Amniotic epithelial cell (primary cell): ENCODE data around the gene MCHR1.
"Not testable (repeated sequence)": the region's sequence is repeated elsewhere in the genome, so short reads cannot be mapped to it uniquely, and the experiment has no call there.

Experiments
- DNase-seq: peaks from one replicate; pipeline ENCODE4 v3.0.0-alpha.2; 2010; ENCODE audit warnings: low read depth

Gene MCHR1

DNA sequence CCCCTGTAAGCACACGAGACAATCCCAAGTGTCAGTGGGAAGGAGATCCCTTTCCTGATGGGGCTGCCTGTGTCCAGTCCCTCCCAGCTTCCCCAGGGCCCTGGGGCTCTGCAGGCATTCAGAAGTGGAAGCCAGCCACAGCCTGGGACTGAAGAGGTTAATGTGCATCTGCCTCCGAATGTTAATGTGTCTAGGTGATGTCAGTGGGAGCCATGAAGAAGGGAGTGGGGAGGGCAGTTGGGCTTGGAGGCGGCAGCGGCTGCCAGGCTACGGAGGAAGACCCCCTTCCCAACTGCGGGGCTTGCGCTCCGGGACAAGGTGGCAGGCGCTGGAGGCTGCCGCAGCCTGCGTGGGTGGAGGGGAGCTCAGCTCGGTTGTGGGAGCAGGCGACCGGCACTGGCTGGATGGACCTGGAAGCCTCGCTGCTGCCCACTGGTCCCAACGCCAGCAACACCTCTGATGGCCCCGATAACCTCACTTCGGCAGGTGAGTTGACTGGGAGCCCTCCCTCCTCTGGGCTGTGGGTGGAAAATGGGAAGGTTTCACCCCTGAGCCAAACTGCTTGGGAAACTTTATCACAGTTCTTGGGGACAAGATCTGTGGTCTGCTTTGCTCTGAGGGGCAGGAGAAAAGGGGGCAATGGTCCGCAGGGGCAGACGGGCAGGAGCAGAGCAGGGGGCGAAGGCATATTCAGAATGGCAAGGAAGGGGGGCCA is at the start of gene MCHR1:
Gene MCHR1, plus strand, starts transcription at position 236 of the 715 bp plus-strand sequence. Its CDS starts 169 bp downstream, at position 405.
- no peak for DNase-seq

- DNase-seq = no peak
These were observed 47.4 kb upstream of the MCHR1 start for GRCh38 chr22:40631925-40632324.

GRCh38 chr22:40633036-40633435 is 46.2 kb upstream of the MCHR1 start:
- no peak for DNase-seq

GRCh38 chr22:40634119-40634903 is 45.0 kb upstream of the MCHR1 start:
- no peak for DNase-seq

DNA sequence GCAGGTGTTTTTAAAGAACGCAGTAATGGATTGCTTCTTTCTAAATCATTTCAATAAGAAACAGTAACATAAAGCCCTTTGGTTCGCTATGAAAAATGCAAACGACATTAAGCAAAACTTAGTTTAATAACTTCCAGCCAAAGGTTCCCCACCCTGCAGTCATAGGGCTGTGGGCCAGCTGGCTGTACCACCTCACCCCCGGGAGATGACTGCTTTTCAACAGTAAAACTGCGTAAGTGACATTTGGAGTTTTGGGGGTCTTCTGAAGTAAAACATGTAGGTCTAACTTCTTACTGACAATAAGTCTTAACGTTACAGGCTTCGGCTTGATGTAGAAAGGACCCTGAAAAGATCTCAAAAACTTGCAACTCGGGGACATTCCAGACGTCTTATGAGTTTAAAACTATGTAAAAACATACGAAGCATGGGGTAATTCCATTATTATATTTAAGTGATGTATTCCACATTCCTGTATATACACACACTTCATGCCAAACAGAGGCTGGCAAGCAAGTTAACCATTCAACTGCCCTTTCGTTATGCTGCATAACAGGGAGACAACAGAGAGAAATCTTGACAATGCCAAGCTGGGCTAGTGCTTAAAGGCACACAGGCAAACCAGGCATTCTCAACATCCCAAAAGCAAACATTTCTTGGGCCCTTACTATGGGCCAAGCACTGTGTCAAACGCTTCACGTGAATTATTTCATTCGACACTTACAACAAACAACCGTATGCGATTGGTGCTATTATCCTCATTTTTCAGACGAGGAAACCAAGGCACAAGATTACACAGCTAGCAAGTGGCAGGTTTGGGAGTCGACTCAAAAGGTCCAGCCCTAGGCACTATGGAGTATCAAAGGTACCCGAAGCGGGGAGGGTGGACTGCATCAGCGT is 44.0 kb upstream of the MCHR1 start:
- DNase-seq = peak; percentile 26

GRCh38 chr22:40635940-40636379 is 43.3 kb upstream of the MCHR1 start:
- DNase-seq = no peak

DNA sequence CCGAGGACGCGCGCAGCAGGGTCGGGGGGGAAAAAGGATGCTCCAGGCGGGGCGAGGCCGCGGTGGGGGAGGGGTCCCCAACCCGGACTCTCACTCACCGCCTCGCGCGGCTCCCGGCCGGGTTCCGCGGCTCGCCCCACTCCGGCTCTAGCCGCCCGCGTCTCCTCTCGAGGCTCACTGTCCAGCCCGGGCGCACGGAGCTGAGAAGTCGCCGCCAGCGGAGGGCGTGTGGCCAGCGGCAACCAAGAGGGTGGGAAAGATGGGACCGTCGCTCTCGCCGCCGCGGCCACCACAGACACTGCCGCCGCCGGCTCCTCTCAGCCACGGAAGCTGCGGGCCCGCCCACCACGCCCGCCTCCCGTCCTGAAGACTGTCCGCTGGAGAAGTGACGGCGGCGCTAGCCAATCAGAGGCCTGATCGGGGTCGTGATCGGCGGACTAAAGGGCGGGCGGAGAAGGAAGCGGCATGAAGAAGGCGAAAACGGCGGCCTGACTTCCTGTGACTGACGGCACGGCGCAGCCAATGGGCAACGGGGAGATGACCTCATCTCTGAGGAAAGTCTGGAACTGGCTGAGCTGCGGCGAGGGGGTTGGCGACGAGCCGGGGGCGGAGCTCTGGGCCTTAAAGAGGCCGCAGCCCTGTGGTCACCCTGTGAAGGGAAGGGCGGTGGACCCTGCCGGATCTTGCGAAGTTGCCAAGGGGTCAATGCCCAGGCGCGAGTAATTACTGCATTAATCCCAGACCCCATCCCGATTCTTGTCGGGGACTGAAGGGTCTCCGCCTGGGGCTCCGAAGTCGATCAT is 42.7 kb upstream of the MCHR1 start, which contains the start of gene MRTFA:
Gene MRTFA, minus strand, starts transcription at position 340 of the 803 bp plus-strand sequence.
- DNase-seq = peak; percentile 99

DNA sequence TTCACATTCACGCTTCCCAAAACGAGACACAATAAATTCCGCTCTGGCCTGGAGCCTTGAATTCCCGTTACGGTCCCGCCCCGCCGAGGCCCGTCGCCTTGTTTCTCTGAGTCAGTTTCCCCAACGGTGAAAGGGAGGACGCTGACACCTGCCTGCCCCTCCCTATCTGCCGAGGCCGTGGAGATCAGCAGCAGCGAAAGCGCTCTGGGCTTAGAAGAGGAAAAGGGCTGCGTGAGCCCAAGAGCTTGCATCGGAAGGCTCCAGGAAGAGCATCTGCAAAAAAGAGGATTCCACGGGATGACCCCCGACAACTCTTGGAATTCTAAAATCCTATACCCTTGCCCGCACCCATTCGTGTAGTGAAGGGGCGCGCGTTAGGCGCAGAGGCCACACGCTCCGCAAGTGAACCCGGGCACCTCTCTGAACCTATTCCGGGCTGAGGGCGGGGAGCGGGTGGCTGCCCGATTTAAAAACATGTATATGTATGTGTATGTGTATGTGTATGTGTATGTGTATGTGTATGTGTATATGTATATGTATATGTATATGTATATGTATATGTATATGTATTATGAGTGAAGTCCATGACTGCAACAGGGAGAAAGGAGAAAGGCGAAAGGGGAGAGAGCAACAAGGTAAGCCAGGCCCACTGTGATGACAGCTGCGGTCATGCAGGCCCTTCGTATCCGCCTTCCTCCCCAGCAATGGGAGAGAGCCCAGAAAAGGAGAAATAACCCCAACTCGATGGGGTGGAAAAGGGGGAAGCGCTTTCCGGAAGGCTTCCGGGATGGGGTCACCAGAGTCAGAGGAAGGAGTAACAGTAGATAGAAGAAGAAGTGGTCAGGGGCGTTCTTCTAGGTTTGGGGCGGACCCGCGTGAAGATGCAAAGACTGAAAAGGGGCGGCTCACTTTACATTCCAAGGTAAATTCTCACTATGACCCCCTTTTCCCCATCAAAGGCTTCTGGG is 41.8 kb upstream of the MCHR1 start:
- no peak for DNase-seq

DNA sequence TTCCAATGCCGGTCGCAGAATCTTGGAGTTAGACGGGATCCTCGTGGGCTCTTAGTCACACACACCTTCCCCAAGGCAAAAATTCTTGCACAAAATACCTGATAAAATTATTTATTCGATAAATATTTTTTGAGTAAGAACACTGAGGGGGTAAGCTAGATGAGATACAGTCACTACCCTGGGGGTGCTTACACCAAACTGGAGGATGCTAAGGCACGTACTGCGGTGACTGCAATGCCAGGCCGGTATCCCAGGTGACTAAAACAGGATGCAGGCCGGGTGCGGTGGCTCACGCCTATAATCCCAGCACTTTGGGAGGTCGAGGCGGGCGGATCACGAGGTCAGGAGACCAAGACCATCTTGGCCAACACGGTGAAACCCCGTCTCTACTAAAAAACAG is 41.0 kb upstream of the MCHR1 start:
- DNase-seq = no peak

- peak; percentile 34 for DNase-seq
These were observed 38.0 kb upstream of the MCHR1 start for GRCh38 chr22:40641269-40641668.

GRCh38 chr22:40642316-40642715 is 37.0 kb upstream of the MCHR1 start:
- no peak for DNase-seq

DNA sequence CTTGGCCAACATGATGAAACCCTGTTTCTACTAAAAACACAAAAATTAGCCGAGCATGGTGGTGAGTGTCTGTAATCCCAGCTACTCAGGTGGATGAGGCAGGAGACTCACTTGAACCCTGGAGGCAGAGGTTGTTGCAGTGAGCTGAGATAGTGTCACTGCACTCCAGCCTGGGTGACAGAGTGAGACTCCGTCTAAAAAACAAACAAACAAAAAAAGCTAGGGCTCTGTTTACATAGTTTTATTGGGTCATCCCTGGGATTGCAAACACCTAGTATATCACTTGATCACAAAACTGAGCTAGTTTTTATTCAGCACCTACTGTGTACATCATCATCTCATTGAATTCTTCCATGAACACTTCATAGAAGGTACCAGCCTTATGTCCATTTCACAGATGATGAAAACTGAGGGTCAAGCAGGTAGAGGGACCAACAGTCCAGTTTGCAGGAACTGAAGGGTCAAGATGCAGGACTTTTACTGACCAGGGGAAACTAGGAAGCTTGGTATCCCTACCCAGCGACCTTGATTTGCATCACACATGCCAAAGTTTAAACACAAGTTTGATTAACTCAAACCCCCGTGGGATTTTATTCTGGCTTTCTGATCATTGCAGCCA is 33.6 kb upstream of the MCHR1 start:
- no peak for DNase-seq

DNA sequence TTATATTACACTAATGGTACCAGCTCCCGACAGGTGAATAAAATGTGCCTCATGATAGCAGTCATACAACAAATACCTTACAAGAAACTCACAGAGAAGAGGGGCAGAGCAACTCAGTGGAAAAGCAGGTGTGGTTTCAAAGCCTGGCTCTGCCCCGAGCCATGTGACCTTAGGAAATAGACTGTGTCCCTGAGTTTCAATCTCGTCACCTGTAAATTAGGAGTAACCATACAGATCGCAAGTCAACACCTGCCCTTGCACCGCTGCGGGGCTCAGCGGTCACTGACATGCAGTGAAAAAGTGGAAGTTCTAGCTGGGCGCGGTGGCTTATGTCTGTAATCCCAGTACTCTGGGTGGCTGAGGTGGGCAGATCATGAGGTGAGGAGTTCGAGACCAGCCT is 30.9 kb upstream of the MCHR1 start:
- no peak for DNase-seq

DNA sequence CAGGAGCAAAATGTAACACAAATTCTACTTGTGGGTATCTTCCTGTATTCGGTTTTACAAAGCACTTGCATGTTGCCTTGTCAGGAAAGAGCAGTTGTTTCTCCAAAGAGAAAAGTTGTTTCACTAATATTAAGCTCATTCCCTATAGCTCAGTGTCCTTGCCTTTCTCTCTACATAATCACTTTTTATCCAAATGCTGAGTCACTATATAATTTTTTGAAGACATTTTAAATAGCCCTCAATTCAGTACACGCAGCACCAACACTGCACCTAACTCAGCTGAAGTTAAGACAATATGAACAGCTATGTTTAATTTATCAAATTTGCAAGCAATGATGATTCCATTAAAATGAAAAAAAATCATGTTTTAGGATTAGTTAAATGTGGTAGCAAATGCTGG is 28.2 kb upstream of the MCHR1 start:
- DNase-seq = no peak

GRCh38 chr22:40651563-40652501 is 27.5 kb upstream of the MCHR1 start:
- peak; percentile 99 for DNase-seq

DNA sequence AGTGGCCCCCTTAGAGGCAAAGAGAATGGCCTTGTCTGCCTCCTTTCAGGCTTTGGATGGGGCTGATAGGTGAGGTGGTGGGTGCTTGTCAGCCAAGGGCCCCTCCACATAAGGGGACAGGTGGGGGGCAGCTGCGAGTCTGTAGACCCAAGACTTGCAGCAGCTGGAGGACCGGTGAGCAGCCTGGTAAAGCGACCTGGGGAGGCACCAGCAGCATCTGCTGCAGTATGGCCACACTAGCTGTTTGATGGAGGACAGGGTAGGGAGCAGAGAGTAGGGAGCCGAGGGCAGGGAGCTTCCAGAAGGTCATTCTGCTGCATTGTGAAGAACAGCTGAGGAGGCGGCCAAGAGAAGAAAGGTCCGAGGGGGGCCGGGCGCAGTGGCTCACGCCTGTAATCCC is 25.9 kb upstream of the MCHR1 start:
- no peak for DNase-seq

DNA sequence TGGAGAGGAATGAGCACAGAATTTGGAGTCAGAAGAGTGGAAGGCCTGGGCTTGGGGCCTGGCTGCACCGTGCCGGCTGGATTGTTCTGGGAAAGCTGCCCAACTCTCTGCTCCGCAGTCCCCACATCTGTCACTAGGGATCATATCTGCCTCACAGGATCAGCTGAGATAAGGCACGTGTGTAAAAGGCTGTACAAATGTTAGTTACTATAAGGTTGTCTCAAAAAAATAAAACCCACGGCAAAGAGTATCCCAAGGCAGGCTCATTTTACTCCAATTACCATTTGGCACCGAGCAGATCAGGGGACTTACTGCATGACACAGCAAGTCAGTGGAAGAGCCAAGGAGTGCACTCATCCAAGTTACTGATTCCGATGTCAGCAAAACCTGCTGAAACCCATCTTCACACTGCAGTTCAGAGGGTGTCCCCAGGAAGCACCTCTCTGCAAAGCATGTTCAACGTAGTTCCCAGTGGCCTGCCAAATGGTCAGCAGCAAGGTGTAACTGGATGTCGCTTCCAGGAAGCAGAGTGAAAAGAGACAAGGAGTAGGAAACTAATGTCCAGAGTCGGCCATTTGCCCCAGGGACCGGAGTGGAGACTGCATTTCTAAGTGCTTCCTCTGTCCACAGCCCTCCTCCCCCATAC is 24.6 kb upstream of the MCHR1 start:
- DNase-seq = peak; percentile 58

DNA sequence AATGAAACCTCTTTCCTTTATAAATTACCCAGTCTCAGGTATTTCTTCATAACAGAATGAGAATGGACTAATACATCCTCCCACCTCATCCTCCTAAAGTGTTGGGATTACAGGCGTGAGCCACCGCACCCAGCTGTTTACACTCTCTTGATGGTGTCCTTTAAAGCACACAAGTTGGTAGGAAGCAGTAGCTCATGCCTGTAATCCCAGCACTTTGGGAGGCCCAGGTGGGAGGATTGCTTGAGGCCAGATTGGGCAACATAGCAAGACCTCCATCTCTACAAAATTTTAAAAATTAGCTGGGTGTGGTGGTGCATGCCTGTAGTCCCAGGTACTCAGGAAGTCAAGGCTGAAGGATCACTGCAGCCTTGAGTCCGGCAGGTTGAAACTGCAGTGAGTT is 23.3 kb upstream of the MCHR1 start:
- not testable (repeated sequence) for DNase-seq
